Stomach (tissue), 19 donors: ENCODE measurements around the gene TBXAS1. TPM values are rescaled to one million over a fixed set of nuclear protein-coding genes. Genes with fewer than 3 reads are reported as not detected.

Source experiments
- DNase-seq, 2 donors: peaks; one replicate each; pipeline versions ENCODE4 v3.0.0 to v3.0.0-alpha.2; 2013 to 2019
- H3K27ac ChIP-seq, 5 donors: fragments of 200-600 bp in 4 of 5; sonication (generic) in 4 of 5; one replicate each; pipeline ENCODE4 v1.5.1; 2013 to 2019; ENCODE audit warnings: mild to moderate bottlenecking in 1 of 5, moderate library complexity in 1 of 5
- H3K27me3 ChIP-seq, 3 donors: fragments of 200-600 bp; sonication (generic); one replicate each; pipeline ENCODE4 v1.5.1; 2017 to 2019; ENCODE audit warnings: mixed run types in 1 of 3
- H3K36me3 ChIP-seq, 4 donors: fragments of 200-600 bp; sonication (generic); 1 replicate in 3 of 4; 2 replicates in 1 of 4; pipeline ENCODE4 v1.5.1; 2016 to 2019
- H3K4me1 ChIP-seq, 4 donors: fragments of 200-600 bp; sonication (generic); one replicate each; pipeline ENCODE4 v1.5.1; 2016 to 2019
- H3K4me3 ChIP-seq, 4 donors: fragments of 200-600 bp; sonication (generic) in 3 of 4; one replicate each; pipeline ENCODE4 v1.5.1; 2016 to 2019; ENCODE audit warnings: mild to moderate bottlenecking in 1 of 4
- H3K9me3 ChIP-seq, 4 donors: fragments of 200-600 bp; sonication (generic); one replicate each; pipeline ENCODE4 v1.5.1; 2016 to 2019
- CTCF ChIP-seq, 7 experiments: fragments of 450-650 bp in 4 of 7; fragments of 200-600 bp in 3 of 7; sonication (generic) in 3 of 7; IDR thresholded peaks; one replicate each; pipeline ENCODE4 v1.5.1; 2016 to 2019; ENCODE audit warnings: antibody characterized with exemption in 7 of 7, control low read depth in 2 of 7, mild to moderate bottlenecking in 1 of 7
- EP300 ChIP-seq: sonication (generic); formaldehyde crosslinking; IDR thresholded peaks from one replicate; pipeline ENCODE4 v1.6.1; 2017; ENCODE audit warnings: antibody characterized with exemption
- POLR2A ChIP-seq, 4 donors: fragments of 450-650 bp; IDR thresholded peaks; one replicate each; pipeline ENCODE4 v1.6.1; 2016; ENCODE audit warnings: antibody characterized with exemption in 4 of 4, control low read depth in 2 of 4, mild to moderate bottlenecking in 1 of 4, moderate library complexity in 1 of 4
- POLR2AphosphoS5 ChIP-seq, 3 donors: sonication (generic); formaldehyde crosslinking; IDR thresholded peaks; one replicate each; pipeline ENCODE4 v1.6.1; 2016; ENCODE audit warnings: antibody characterized with exemption in 3 of 3
- WGBS, 5 donors: extraction: QIAGEN DNeasy Blood & Tissue Kit in 3 of 5; methylation state at CpG; one replicate each; pipeline versions ENCODE4 v1.1.5 to v1.1.7; 2013 to 2018; 5-methylcytosine and 5-hydroxymethylcytosine counted together
- intact Hi-C: fragments of 100-400 bp; cut with DNase I; formaldehyde crosslinking; loops from one replicate; pipeline ENCODE4 v1.15.1; 2023; ENCODE audit warnings: low total_unique reads
- long read RNA-seq, 10 donors: transcript quantifications; one replicate each; lab custom pipeline, GENCODE V29; 2026
- polyA plus RNA-seq, 3 donors: library from polyadenylated mRNA; stranded (reverse); fragments of 200-250 nt; gene quantifications; one replicate each; pipeline ENCODE4 v1.2.3, GENCODE V29; 2013
- total RNA-seq, 5 donors: library from RNA; depleted of rRNA; stranded (reverse); fragments of >200 nt; gene quantifications; one replicate each; pipeline versions ENCODE4 v1.1.0 to v1.2.3, GENCODE V29; 2014 to 2016
- donor health status: healthy with polysubstance abuse.
- donor health status: Bipolar disorder and iron deficiency.
- donor health status: healthy.

The TBXAS1 gene
- total RNA-seq (10 to 100 TPM in 4 of 5 donors, 1 to 10 TPM in 1; 1.4 to 92.8 (median 57.8) TPM), polyA plus RNA-seq (10 to 100 TPM in 1 of 3 donors, 1 to 10 TPM in 2; 7.6 to 10.3 (median 7.9) TPM)
- long read RNA-seq, donor 1, result 0 reads
- long read RNA-seq, donor 2, result 0 reads
- long read RNA-seq, donor 3, partial matches to known transcripts, result 0 of 1 reads
- long read RNA-seq, donor 3, other reads (novel, unspliced or antisense), result 0 of 1 reads
- long read RNA-seq, donor 4, result 0 reads
- long read RNA-seq, donor 5, partial matches to known transcripts, result 0 of 1 reads
- long read RNA-seq, donor 5, other reads (novel, unspliced or antisense), result 0 of 1 reads
- long read RNA-seq, donor 6, partial matches to known transcripts, result 0 of 4 reads
- long read RNA-seq, donor 6, other reads (novel, unspliced or antisense), result 0 of 4 reads
- long read RNA-seq, donor 7, result 0 reads
- long read RNA-seq, donor 8, partial matches to known transcripts, result 0 of 2 reads
- long read RNA-seq, donor 8, other reads (novel, unspliced or antisense), result 0 of 2 reads
- long read RNA-seq, donor 9, partial matches to known transcripts, result 0 of 1 reads
- long read RNA-seq, donor 9, other reads (novel, unspliced or antisense), result 0 of 1 reads
- long read RNA-seq, donor 10, result 0 reads

- WGBS, 5 donors, result 31 to 56% (median 46%) methylated on average over 10 of the region's 10 CpGs
- H3K9me3 ChIP-seq, result no peaks in the 10 kb centered on the region
- peak; percentile 48 to 78 for DNase-seq
- peak within 1 kb of the TSS in 3 of 4 donors; percentile 23 to 40 (median 33) for H3K4me3 ChIP-seq
- H3K27me3 ChIP-seq, result no peaks in the 10 kb centered on the region
- H3K27ac ChIP-seq, result peak within 1 kb of the TSS; percentile 63 to 91 (median 85)
- TF ChIP-seq EP300, result no peak
- no peak for TF ChIP-seq POLR2A (IDR thresholded peaks at IDR 0.05)
- no peak for TF ChIP-seq CTCF (IDR thresholded peaks at IDR 0.05)
- peak in 2 of 3 donors; percentile 7 to 25 for TF ChIP-seq POLR2AphosphoS5 (IDR thresholded peaks at IDR 0.05)
- H3K4me1 ChIP-seq, result peaks cover 19 to 44% (median 24%) of the 10 kb centered on the region in 4 donors
- H3K36me3 ChIP-seq, result no peaks in the 10 kb centered on the region
- intact Hi-C loops, result no loop called here
Measured at GRCh38 chr7:139829025-139829774, at the start of gene TBXAS1. Gene TBXAS1, plus strand, starts transcription at chr7:139829264. Its CDS starts 127 bp downstream, at chr7:139829391.

- peaks cover 0 to 6% (median 0%) of the 10 kb centered on the region in 3 donors for H3K27me3 ChIP-seq
- intact Hi-C loops, result loop anchor here (10.0 kb wide), 1 partner anchor 222 kb away; no protein-coding TSS in a partner anchor
- DNase-seq, result no peak
- 61 to 73% (median 64%) methylated on average over 3 of the region's 3 CpGs for WGBS, 5 donors
- peaks cover 7 to 23% (median 16%) of the 10 kb centered on the region in 4 donors for H3K4me1 ChIP-seq
- H3K4me3 ChIP-seq, result no peak overlapping the region
- H3K36me3 ChIP-seq, result no peaks in the 10 kb centered on the region
- TF ChIP-seq EP300 (no peak), POLR2AphosphoS5 (IDR thresholded peaks at IDR 0.05) (no peak), CTCF (IDR thresholded peaks at IDR 0.05) (no peak), POLR2A (IDR thresholded peaks at IDR 0.05) (no peak)
- no peak overlapping the region for H3K27ac ChIP-seq
- no peaks in the 10 kb centered on the region for H3K9me3 ChIP-seq
Measured at GRCh38 chr7:139782932-139783331, 46.1 kb upstream of the TBXAS1 start.

GRCh38 chr7:139783647-139784385, 45.2 kb upstream of the TBXAS1 start:
- Histone ChIP-seq H3K4me3 (no peak overlapping the region), H3K27ac (no peak overlapping the region), H3K4me1 (peaks cover 3 to 18% (median 10%) of the 10 kb centered on the region in 4 donors), H3K27me3 (peaks cover 0 to 6% (median 0%) of the 10 kb centered on the region in 3 donors), H3K36me3 (no peaks in the 10 kb centered on the region), H3K9me3 (no peaks in the 10 kb centered on the region)
- 22 to 48% (median 41%) methylated on average over 3 of the region's 3 CpGs for WGBS, 5 donors
- intact Hi-C loops, result loop anchor here (10.0 kb wide), 1 partner anchor 221 kb away; no protein-coding TSS in a partner anchor
- DNase-seq, result no peak
- TF ChIP-seq EP300 (no peak), POLR2A (IDR thresholded peaks at IDR 0.05) (no peak)

- intact Hi-C loops, result loop anchor here (10.0 kb wide), 1 partner anchor 220 kb away; no protein-coding TSS in a partner anchor
- TF ChIP-seq POLR2AphosphoS5 (IDR thresholded peaks at IDR 0.05), result no peak
- TF ChIP-seq POLR2A (IDR thresholded peaks at IDR 0.05), result no peak
- no peak for TF ChIP-seq EP300
- TF ChIP-seq CTCF (IDR thresholded peaks at IDR 0.05), result no peak
- H3K4me3 ChIP-seq, result no peak overlapping the region
- peaks cover 0 to 6% (median 0%) of the 10 kb centered on the region in 3 donors for H3K27me3 ChIP-seq
- no peak for DNase-seq
- H3K9me3 ChIP-seq, result no peaks in the 10 kb centered on the region
- H3K4me1 ChIP-seq, result peaks cover 3 to 11% (median 6%) of the 10 kb centered on the region in 4 donors
- 79 to 90% (median 88%) methylated on average over 3 of the region's 3 CpGs for WGBS, 5 donors
- H3K27ac ChIP-seq, result no peak overlapping the region
- H3K36me3 ChIP-seq, result no peaks in the 10 kb centered on the region
Measured at GRCh38 chr7:139784648-139785047, 44.4 kb upstream of the TBXAS1 start.
